ENCODE results near the gene COL15A1. TPM values are rescaled to one million over a fixed set of nuclear protein-coding genes. Genes with fewer than 3 reads are reported as not detected.

The COL15A1 gene
- total and polyA plus RNA-seq, 2 of the 8 experiments (the other 6 are each of a cell fraction or from before 2014, with no cell fraction given) = 0.12 to 0.15 TPM

GRCh38 chr9:99050924-99051323 lies 107.2 kb downstream of the COL15A1 start (continued):
- no peak for TF ChIP-seq BACH1 (IDR thresholded peaks at IDR 0.05; ENCODE audit: low read length)

All from H1 (cell line).